Right lobe of liver (tissue), 6 donors: Measurements from ENCODE around the gene VGLL3. TPM values are rescaled to one million over a fixed set of nuclear protein-coding genes. Genes with fewer than 3 reads are reported as not detected.

Experiments used
- ATAC-seq, 4 donors: fragments of 200-7000 bp; cut with Tn5 transposase; one replicate each; pipeline ENCODE4 v1.9.1; 2020; ENCODE audit warnings: mild to moderate bottlenecking in 4 of 4, moderate library complexity in 4 of 4
- DNase-seq, 3 donors: peaks; one replicate each; pipeline ENCODE4 v3.0.0-alpha.2; 2020
- H3K27ac ChIP-seq, 3 donors: fragments of 200-600 bp; one replicate each; pipeline ENCODE4 v1.8.0; 2022
- H3K27me3 ChIP-seq, 2 donors: fragments of 200-600 bp; one replicate each; pipeline ENCODE4 v1.8.0; 2022
- H3K36me3 ChIP-seq, 4 donors: fragments of 200-600 bp; sonication (generic) in 1 of 4; one replicate each; pipeline versions ENCODE4 v1.5.1 to v1.8.0; 2017 to 2022; ENCODE audit warnings: control low read depth in 1 of 4
- H3K4me1 ChIP-seq, 4 donors: fragments of 200-600 bp; sonication (generic) in 1 of 4; one replicate each; pipeline versions ENCODE4 v1.5.1 to v1.8.0; 2017 to 2022; ENCODE audit warnings: control low read depth in 1 of 4
- H3K4me3 ChIP-seq, 3 donors: fragments of 200-600 bp; one replicate each; pipeline ENCODE4 v1.8.0; 2022
- H3K9me3 ChIP-seq, 4 donors: fragments of 200-600 bp; sonication (generic) in 1 of 4; one replicate each; pipeline versions ENCODE4 v1.5.1 to v1.8.0; 2017 to 2022; ENCODE audit warnings: control low read depth in 1 of 4
- POLR2A ChIP-seq: fragments of 450-650 bp; IDR thresholded peaks from one replicate; pipeline ENCODE4 v1.6.1; 2017; ENCODE audit warnings: antibody characterized with exemption, mild to moderate bottlenecking
- WGBS: methylation state at CpG from one replicate; pipeline ENCODE4 v1.1.6; 2018; ENCODE audit warnings: low coverage, low lambda C conversion rate; ENCODE audit not compliant: insufficient coverage; ENCODE audit errors: missing lambda C conversion rate; 5-methylcytosine and 5-hydroxymethylcytosine counted together
- intact Hi-C, 2 donors: fragments of 100-400 bp; cut with DNase I; formaldehyde crosslinking; loops; one replicate each; pipeline versions ENCODE4 v1.11.2 to v1.14.1; 2022
- total RNA-seq, 6 experiments: library from RNA; depleted of rRNA in 2 of 6; stranded (reverse); fragments of >200 nt in 2 of 6; fragmentation: NEBNext Ultra II Directional in 3 of 6; extraction: Animal tissue kit (Norgen Biotek cat#: 25700) in 3 of 6; gene quantifications; one replicate each; pipeline versions ENCODE4 v1.1.0 to v1.2.4, GENCODE V29; 2016 to 2023
- TF ChIP-seq, protein P1 (sequence below), 4 donors: fragments of 200-600 bp in 3 of 4; fragments of 450-650 bp in 1 of 4; IDR thresholded peaks; one replicate each; pipeline versions ENCODE4 v1.5.1 to v1.8.0; 2016 to 2022; ENCODE audit warnings: antibody characterized with exemption in 4 of 4, mild to moderate bottlenecking in 2 of 4
- donor health status: DM: no; HTN: yes; CAD: no.
- donor health status: DM: no; HTN: no; CAD: no.
- donor health status: DM: no; HTN: no; CAD: no.
- donor health status: DM: no; HTN: yes; CAD: no.
- donor health status: DM: no; HTN: yes; CAD: no.

The VGLL3 gene
- total RNA-seq, 6 experiments from 2014 or later: 0.21 to 3.8 (median 0.79) TPM

DNA sequence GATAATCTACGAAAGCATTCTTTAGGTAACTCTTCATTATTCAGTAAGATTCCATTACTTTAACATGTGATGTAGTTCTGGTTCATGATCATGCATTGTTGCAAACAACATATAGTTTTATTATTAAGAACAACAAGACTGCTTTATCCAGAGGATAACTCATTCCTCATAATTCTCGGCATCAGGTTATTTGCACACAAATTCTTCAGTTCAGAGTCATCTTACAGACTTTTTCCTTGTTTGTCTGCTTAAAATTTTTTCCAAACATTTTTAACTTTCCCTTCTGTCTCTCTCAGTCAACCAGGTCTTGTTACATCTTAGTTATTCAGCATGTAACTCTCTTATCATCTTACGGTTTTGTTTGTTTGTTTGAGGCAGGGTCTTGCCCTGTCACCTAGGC, 60.1 kb downstream of the VGLL3 start:
- Histone ChIP-seq H3K27ac (no peak overlapping the region), H3K36me3 (no peaks in the 10 kb centered on the region), H3K4me3 (no peak overlapping the region), H3K27me3 (no peaks in the 10 kb centered on the region), H3K4me1 (no peaks in the 10 kb centered on the region), H3K9me3 (no peaks in the 10 kb centered on the region)
- DNase-seq: no peak
- TF ChIP-seq, protein P1, sequence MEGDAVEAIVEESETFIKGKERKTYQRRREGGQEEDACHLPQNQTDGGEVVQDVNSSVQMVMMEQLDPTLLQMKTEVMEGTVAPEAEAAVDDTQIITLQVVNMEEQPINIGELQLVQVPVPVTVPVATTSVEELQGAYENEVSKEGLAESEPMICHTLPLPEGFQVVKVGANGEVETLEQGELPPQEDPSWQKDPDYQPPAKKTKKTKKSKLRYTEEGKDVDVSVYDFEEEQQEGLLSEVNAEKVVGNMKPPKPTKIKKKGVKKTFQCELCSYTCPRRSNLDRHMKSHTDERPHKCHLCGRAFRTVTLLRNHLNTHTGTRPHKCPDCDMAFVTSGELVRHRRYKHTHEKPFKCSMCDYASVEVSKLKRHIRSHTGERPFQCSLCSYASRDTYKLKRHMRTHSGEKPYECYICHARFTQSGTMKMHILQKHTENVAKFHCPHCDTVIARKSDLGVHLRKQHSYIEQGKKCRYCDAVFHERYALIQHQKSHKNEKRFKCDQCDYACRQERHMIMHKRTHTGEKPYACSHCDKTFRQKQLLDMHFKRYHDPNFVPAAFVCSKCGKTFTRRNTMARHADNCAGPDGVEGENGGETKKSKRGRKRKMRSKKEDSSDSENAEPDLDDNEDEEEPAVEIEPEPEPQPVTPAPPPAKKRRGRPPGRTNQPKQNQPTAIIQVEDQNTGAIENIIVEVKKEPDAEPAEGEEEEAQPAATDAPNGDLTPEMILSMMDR (IDR thresholded peaks at IDR 0.05): no peak
- TF ChIP-seq POLR2A: no peak
- intact Hi-C loops: no loop called here
- 28% methylated on average over 3 of the region's 3 CpGs for WGBS
- ATAC-seq: no peak

GRCh38 chr3:86930181-86930580, 60.8 kb downstream of the VGLL3 start:
- DNase-seq (no peak), ATAC-seq (no peak)
- H3K9me3 ChIP-seq: no peaks in the 10 kb centered on the region
- no peak overlapping the region for H3K4me3 ChIP-seq
- 29% methylated on average over 1 of the region's 1 CpG for WGBS
- intact Hi-C loops: no loop called here
- H3K4me1 ChIP-seq: no peaks in the 10 kb centered on the region
- H3K36me3 ChIP-seq: no peaks in the 10 kb centered on the region
- no peak overlapping the region for H3K27ac ChIP-seq
- H3K27me3 ChIP-seq: no peaks in the 10 kb centered on the region
- TF ChIP-seq POLR2A: no peak
- TF ChIP-seq, protein P1 (IDR thresholded peaks at IDR 0.05): no peak

DNA sequence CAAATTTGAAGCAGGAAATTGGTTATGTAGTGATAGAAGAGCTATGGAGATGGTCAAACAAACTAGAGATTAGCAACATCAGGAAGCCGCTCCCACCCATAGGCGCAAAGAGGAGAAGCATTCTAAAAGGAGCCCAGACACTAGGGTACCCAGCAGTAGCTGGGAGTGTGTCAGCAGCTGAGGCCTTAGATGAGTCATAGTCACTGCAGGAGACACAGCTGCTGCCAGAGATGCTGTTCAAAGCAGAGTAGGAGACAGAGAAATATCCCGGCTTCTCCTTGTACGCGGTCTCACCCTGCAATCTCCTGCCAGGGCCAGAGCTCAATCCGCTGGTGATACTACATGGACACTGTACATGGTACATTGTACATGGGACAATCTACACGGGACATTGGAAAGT, 61.9 kb downstream of the VGLL3 start:
- no peaks in the 10 kb centered on the region for H3K9me3 ChIP-seq
- no peak overlapping the region for H3K4me3 ChIP-seq
- WGBS: 62% methylated on average over 4 of the region's 7 CpGs
- H3K27ac ChIP-seq: no peak overlapping the region
- intact Hi-C loops: no loop called here
- H3K27me3 ChIP-seq: no peaks in the 10 kb centered on the region
- H3K4me1 ChIP-seq: no peaks in the 10 kb centered on the region
- ATAC-seq (no peak), DNase-seq (no peak)
- no peak for TF ChIP-seq POLR2A
- TF ChIP-seq, protein P1 (IDR thresholded peaks at IDR 0.05): no peak
- no peaks in the 10 kb centered on the region for H3K36me3 ChIP-seq

- Histone ChIP-seq H3K27me3 (no peaks in the 10 kb centered on the region), H3K4me3 (no peak overlapping the region), H3K4me1 (no peaks in the 10 kb centered on the region), H3K36me3 (no peaks in the 10 kb centered on the region), H3K27ac (no peak overlapping the region), H3K9me3 (no peaks in the 10 kb centered on the region)
- no peak for DNase-seq
- WGBS: 29% methylated on average over 3 of the region's 3 CpGs
- intact Hi-C loops: no loop called here
- no peak for ATAC-seq
- no peak for TF ChIP-seq POLR2A
- TF ChIP-seq, protein P1 (IDR thresholded peaks at IDR 0.05): no peak
Observed at GRCh38 chr3:86923071-86923491, 67.9 kb downstream of the VGLL3 start.
